ENCODE measurements around the gene DNM3. TPM values are rescaled to one million over a fixed set of nuclear protein-coding genes. Genes with fewer than 3 reads are reported as not detected.

DNM3 gene
- total RNA-seq, 1 donor: 0.72 TPM

- H2AFZ ChIP-seq (ENCODE audit: low read length): no peak overlapping the region
- no peaks in the 10 kb centered on the region for H3K36me3 ChIP-seq (ENCODE audit: insufficient read depth, low read length)
- H3K4me3 ChIP-seq (ENCODE audit: insufficient read depth, low read length): no peak overlapping the region
- no peaks in the 10 kb centered on the region for H4K20me1 ChIP-seq (ENCODE audit: insufficient read depth, low read length)
- TF ChIP-seq CTCF (IDR thresholded peaks at IDR 0.05; ENCODE audit: extremely low read depth, low read depth, low read length): no peak
- H3K9me3 ChIP-seq (ENCODE audit: low read depth, low read length): no peaks in the 10 kb centered on the region
- no peak overlapping the region for H3K27ac ChIP-seq (ENCODE audit: low read depth, low read length)
- no peaks in the 10 kb centered on the region for H3K4me1 ChIP-seq (ENCODE audit: insufficient read depth, low read length)
- H3K27me3 ChIP-seq (ENCODE audit: insufficient read depth, low read length): no peaks in the 10 kb centered on the region
- DNase-seq (ENCODE audit: insufficient read length, low spot score, missing footprints): no peak
- H3K79me2 ChIP-seq (ENCODE audit: insufficient read depth, low read length): no peaks in the 10 kb centered on the region
- no peak overlapping the region for H3K4me2 ChIP-seq (ENCODE audit: insufficient read depth, low read length)
Measured at GRCh38 chr1:172239901-172240300, 398.6 kb downstream of the DNM3 start.

- Histone ChIP-seq H3K9me3 (ENCODE audit: low read depth, low read length) (no peaks in the 10 kb centered on the region), H4K20me1 (ENCODE audit: insufficient read depth, low read length) (no peaks in the 10 kb centered on the region), H3K27me3 (ENCODE audit: insufficient read depth, low read length) (no peaks in the 10 kb centered on the region), H3K79me2 (ENCODE audit: insufficient read depth, low read length) (no peaks in the 10 kb centered on the region), H3K36me3 (ENCODE audit: insufficient read depth, low read length) (no peaks in the 10 kb centered on the region), H3K4me3 (ENCODE audit: insufficient read depth, low read length) (no peak overlapping the region), H2AFZ (ENCODE audit: low read length) (no peak overlapping the region), H3K27ac (ENCODE audit: low read depth, low read length) (no peak overlapping the region), H3K4me1 (ENCODE audit: insufficient read depth, low read length) (peaks cover 7% of the 10 kb centered on the region), H3K4me2 (ENCODE audit: insufficient read depth, low read length) (no peak overlapping the region)
- no peak for DNase-seq (ENCODE audit: insufficient read length, low spot score, missing footprints)
- no peak for TF ChIP-seq CTCF (IDR thresholded peaks at IDR 0.05; ENCODE audit: extremely low read depth, low read depth, low read length)
Measured at GRCh38 chr1:172241540-172241939, 400.2 kb downstream of the DNM3 start.

- H3K9me3 ChIP-seq (ENCODE audit: low read depth, low read length): no peaks in the 10 kb centered on the region
- no peak for TF ChIP-seq CTCF (IDR thresholded peaks at IDR 0.05; ENCODE audit: extremely low read depth, low read depth, low read length)
- H3K79me2 ChIP-seq (ENCODE audit: insufficient read depth, low read length): no peaks in the 10 kb centered on the region
- H3K36me3 ChIP-seq (ENCODE audit: insufficient read depth, low read length): no peaks in the 10 kb centered on the region
- no peak overlapping the region for H3K27ac ChIP-seq (ENCODE audit: low read depth, low read length)
- DNase-seq (ENCODE audit: insufficient read length, low spot score, missing footprints): no peak
- H4K20me1 ChIP-seq (ENCODE audit: insufficient read depth, low read length): no peaks in the 10 kb centered on the region
- H3K4me1 ChIP-seq (ENCODE audit: insufficient read depth, low read length): peaks cover 16% of the 10 kb centered on the region
- H3K4me2 ChIP-seq (ENCODE audit: insufficient read depth, low read length): no peak overlapping the region
- H3K4me3 ChIP-seq (ENCODE audit: insufficient read depth, low read length): no peak overlapping the region
- H3K27me3 ChIP-seq (ENCODE audit: insufficient read depth, low read length): no peaks in the 10 kb centered on the region
- no peak overlapping the region for H2AFZ ChIP-seq (ENCODE audit: low read length)
Measured at GRCh38 chr1:172244865-172245264, 403.6 kb downstream of the DNM3 start.

- Histone ChIP-seq H3K4me1 (ENCODE audit: insufficient read depth, low read length) (peaks cover 16% of the 10 kb centered on the region), H4K20me1 (ENCODE audit: insufficient read depth, low read length) (no peaks in the 10 kb centered on the region), H3K79me2 (ENCODE audit: insufficient read depth, low read length) (no peaks in the 10 kb centered on the region), H3K9me3 (ENCODE audit: low read depth, low read length) (no peaks in the 10 kb centered on the region), H3K4me2 (ENCODE audit: insufficient read depth, low read length) (no peak overlapping the region), H2AFZ (ENCODE audit: low read length) (no peak overlapping the region), H3K4me3 (ENCODE audit: insufficient read depth, low read length) (no peak overlapping the region), H3K27me3 (ENCODE audit: insufficient read depth, low read length) (no peaks in the 10 kb centered on the region), H3K36me3 (ENCODE audit: insufficient read depth, low read length) (no peaks in the 10 kb centered on the region), H3K27ac (ENCODE audit: low read depth, low read length) (no peak overlapping the region)
- DNase-seq (ENCODE audit: insufficient read length, low spot score, missing footprints): no peak
- TF ChIP-seq CTCF (IDR thresholded peaks at IDR 0.05; ENCODE audit: extremely low read depth, low read depth, low read length): no peak
Measured at GRCh38 chr1:172245788-172246187, 404.5 kb downstream of the DNM3 start.

All from osteoblast (primary cell).